Diencephalon (tissue), 1 donor: ENCODE measurements around the gene COX14. TPM values are rescaled to one million over a fixed set of nuclear protein-coding genes. Genes with fewer than 3 reads are reported as not detected.

ENCODE experiments used
- total RNA-seq: library from RNA; depleted of rRNA; stranded (reverse); fragments of >200 nt; gene quantifications from one replicate; pipeline ENCODE4 v1.2.3, GENCODE V29; 2014

Gene COX14
- total RNA-seq = 24.5 TPM

GRCh38 chr12:50111693-50112455 lies at the start of gene COX14:
Gene COX14, plus strand, starts transcription at chr12:50112236. Its CDS starts 7,808 bp downstream, at chr12:50120044.

GRCh38 chr12:50084775-50085614 lies 27.0 kb upstream of the COX14 start, which contains the start of gene SMARCD1:
Gene SMARCD1, plus strand, starts transcription at chr12:50085342. Its CDS starts 28 bp downstream, at chr12:50085370.

GRCh38 chr12:50103767-50104321 lies 8.2 kb upstream of the COX14 start, which contains the start of gene GPD1:
Gene GPD1, plus strand, starts transcription at chr12:50104008. Its CDS starts 43 bp downstream, at chr12:50104051.

GRCh38 chr12:50167049-50167828 lies 55.2 kb downstream of the COX14 start, which contains the start of gene CERS5:
Gene CERS5, minus strand, starts transcription at chr12:50167369. Its CDS starts 72 bp downstream, at chr12:50167297.

Other genes starting within 250 kb of the COX14 start
- gene FAIM2, start 208.3 kb upstream of the COX14 start, total RNA-seq = 59.1 TPM
- gene AQP2, start 161.5 kb upstream of the COX14 start, total RNA-seq = not detected
- 0.92 TPM for gene AQP5, start 150.4 kb upstream of the COX14 start, total RNA-seq
- 0.46 TPM for gene AQP6, start 139.3 kb upstream of the COX14 start, total RNA-seq
- 37.8 TPM for gene RACGAP1, start 86.7 kb upstream of the COX14 start, total RNA-seq
- 31.1 TPM for gene ASIC1, start 54.6 kb upstream of the COX14 start, total RNA-seq
- 50.3 TPM for gene SMARCD1, start 26.9 kb upstream of the COX14 start, total RNA-seq
- gene GPD1, start 8.2 kb upstream of the COX14 start, total RNA-seq = 12.2 TPM
- gene CERS5, start 55.1 kb downstream of the COX14 start, total RNA-seq = 88.8 TPM
- gene LIMA1, start 171.3 kb downstream of the COX14 start, total RNA-seq = 22.8 TPM